ENCODE results near the gene RBM20. TPM values are rescaled to one million over a fixed set of nuclear protein-coding genes. Genes with fewer than 3 reads are reported as not detected.

Gene RBM20
- total and polyA plus RNA-seq, 2 of the 13 experiments (the other 11 are each of a cell fraction or from before 2014, with no cell fraction given), result 0.02 to 0.22 TPM

- TF ChIP-seq ZNF773 (CRISPR knock-in tag; IDR thresholded peaks at IDR 0.05; ENCODE audit: borderline replicate concordance) (no peak), ZNF343 (CRISPR knock-in tag; IDR thresholded peaks at IDR 0.05) (0 out of 2 replicates have a peak, but pooled peaks have one; percentile 38), PBX2 (CRISPR knock-in tag; IDR thresholded peaks at IDR 0.05) (no peak), ATRX (CRISPR knock-in tag; IDR thresholded peaks at IDR 0.05; ENCODE audit: borderline replicate concordance) (no peak), PRDM4 (CRISPR knock-in tag; IDR thresholded peaks at IDR 0.05; ENCODE audit: borderline replicate concordance) (no peak), PTBP1 (IDR thresholded peaks at IDR 0.05; ENCODE audit: low read depth, low read length, poor library complexity, severe bottlenecking) (no peak), ZBTB25 (CRISPR knock-in tag; IDR thresholded peaks at IDR 0.05) (no peak), ZNF232 (CRISPR knock-in tag; IDR thresholded peaks at IDR 0.05; ENCODE audit: borderline replicate concordance) (no peak; the same call in 1 of the 2 replicates), ZNF567 (CRISPR knock-in tag; IDR thresholded peaks at IDR 0.05; ENCODE audit: borderline replicate concordance) (no peak), BHLHE40 (IDR thresholded peaks at IDR 0.05; ENCODE audit: low read length) (no peak), ASH2L (IDR thresholded peaks at IDR 0.05; ENCODE audit: insufficient read length, low read depth, low read length) (no peak), SOX6 (IDR thresholded peaks at IDR 0.05) (no peak), SOX6 (CRISPR knock-in tag; IDR thresholded peaks at IDR 0.05) (peak; percentile 14; the same call in 1 of the 2 replicates), KDM5B (CRISPR knock-in tag; IDR thresholded peaks at IDR 0.05; ENCODE audit: borderline replicate concordance) (no peak; the same call in 1 of the 2 replicates), ZNF766 (CRISPR knock-in tag; IDR thresholded peaks at IDR 0.05; ENCODE audit: borderline replicate concordance) (no peak), ZBTB1 (CRISPR knock-in tag; IDR thresholded peaks at IDR 0.05; ENCODE audit: borderline replicate concordance) (no peak), NFAT5 (CRISPR knock-in tag; IDR thresholded peaks at IDR 0.05) (no peak), SAP130 (CRISPR knock-in tag; IDR thresholded peaks at IDR 0.05; ENCODE audit: low read depth) (peak; percentile 48)
Observed at GRCh38 chr10:110871298-110872084, 227.4 kb downstream of the RBM20 start, which contains the start of gene PDCD4 (continued).
